Measurements from ENCODE around the gene GPAT2. TPM values are rescaled to one million over a fixed set of nuclear protein-coding genes. Genes with fewer than 3 reads are reported as not detected.

The GPAT2 gene, protein sequence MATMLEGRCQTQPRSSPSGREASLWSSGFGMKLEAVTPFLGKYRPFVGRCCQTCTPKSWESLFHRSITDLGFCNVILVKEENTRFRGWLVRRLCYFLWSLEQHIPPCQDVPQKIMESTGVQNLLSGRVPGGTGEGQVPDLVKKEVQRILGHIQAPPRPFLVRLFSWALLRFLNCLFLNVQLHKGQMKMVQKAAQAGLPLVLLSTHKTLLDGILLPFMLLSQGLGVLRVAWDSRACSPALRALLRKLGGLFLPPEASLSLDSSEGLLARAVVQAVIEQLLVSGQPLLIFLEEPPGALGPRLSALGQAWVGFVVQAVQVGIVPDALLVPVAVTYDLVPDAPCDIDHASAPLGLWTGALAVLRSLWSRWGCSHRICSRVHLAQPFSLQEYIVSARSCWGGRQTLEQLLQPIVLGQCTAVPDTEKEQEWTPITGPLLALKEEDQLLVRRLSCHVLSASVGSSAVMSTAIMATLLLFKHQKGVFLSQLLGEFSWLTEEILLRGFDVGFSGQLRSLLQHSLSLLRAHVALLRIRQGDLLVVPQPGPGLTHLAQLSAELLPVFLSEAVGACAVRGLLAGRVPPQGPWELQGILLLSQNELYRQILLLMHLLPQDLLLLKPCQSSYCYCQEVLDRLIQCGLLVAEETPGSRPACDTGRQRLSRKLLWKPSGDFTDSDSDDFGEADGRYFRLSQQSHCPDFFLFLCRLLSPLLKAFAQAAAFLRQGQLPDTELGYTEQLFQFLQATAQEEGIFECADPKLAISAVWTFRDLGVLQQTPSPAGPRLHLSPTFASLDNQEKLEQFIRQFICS
- 8.1 and 13.7 TPM in 2 replicates for total RNA-seq

DNA sequence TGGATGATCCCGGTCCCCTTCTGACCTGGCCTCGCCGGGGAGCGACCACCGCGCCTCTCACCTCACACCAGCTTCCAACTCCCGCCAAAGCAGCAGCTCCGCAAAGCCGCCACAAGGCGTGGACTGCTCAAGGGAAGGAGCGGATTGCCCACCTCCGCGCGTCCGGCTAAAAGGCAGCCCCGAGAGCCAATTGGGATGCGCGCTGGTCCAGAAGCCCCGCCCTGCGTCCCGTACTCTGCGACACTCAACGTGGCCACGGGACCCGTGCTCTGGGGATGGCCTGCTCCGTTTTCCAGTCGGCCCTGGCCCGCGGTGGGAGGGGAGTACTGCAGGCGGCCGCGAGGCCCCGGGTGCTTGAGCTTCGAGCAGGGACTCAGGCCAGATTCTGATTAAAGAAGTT lies at the start of gene GPAT2:
TSS of gene GPAT2 (minus strand) at position 125 of the 400 bp plus-strand sequence. CDS start 2,557 bp downstream, outside the sequence.

DNA sequence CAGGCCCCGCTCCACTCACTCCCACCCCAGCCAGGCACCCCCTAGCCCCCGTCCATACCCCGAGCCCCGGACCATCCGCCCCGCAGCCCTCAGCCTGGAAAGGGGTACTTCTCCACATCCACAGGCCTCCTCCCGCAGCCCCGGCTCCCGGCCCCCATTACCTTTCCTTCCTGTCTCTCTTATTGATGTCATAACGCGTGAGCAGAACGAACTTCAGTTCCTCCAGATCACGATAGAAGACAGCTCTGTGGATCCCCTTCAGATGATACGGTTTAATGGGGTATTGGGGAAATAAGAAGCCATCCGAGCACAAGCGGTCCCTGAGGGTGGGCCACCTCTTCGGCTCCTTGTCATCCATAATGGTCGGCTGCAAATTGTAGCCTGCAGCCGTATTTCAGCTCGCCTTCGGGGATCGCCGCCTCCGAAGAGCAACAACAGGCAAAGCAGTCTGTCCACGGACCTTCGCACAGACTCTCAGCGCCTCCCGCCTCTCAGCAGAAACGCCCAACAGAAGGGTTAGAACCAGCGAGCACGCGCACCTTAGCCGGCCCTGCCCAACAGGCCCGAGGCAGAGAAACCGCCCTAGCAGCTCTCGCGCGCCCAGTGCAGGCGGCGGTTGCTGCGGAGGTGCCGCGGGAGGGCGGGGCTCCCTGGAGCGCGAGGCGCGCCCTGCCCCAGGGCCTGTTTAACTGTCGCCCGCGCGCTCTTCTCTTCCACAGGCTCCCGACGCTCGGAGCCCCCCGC lies 43.2 kb downstream of the GPAT2 start, which contains the start of gene ANKRD36C:
TSS of gene ANKRD36C (minus strand) at position 474 of the 744 bp plus-strand sequence. CDS start at position 358, 116 bp downstream.

Other genes starting within 250 kb of the GPAT2 start
- 64.6 and 74.1 TPM in 2 replicates for gene ANKRD36C, start 43.1 kb downstream of the GPAT2 start, total RNA-seq
- gene ADRA2B, start 81.7 kb upstream of the GPAT2 start, total RNA-seq = under 0.01 TPM in 1 of 2 replicates, not detected in the other
- gene ASTL, start 103.6 kb upstream of the GPAT2 start, total RNA-seq = not detected in 2 replicates
- 1.7 and 2.3 TPM in 2 replicates for gene DUSP2, start 110.5 kb upstream of the GPAT2 start, total RNA-seq
- 119 and 160 TPM in 2 replicates for gene STARD7, start 173.9 kb upstream of the GPAT2 start, total RNA-seq
- gene TMEM127, start 231.1 kb upstream of the GPAT2 start, total RNA-seq = 11.8 and 16.7 TPM in 2 replicates
- 82.6 and 87.7 TPM in 2 replicates for gene CIAO1, start 231.3 kb upstream of the GPAT2 start, total RNA-seq

Data from uterine smooth muscle cell (primary cell).